Measurements from ENCODE around the gene RPS6KA5. TPM values are rescaled to one million over a fixed set of nuclear protein-coding genes. Genes with fewer than 3 reads are reported as not detected.

The RPS6KA5 gene
- total RNA-seq, 1 experiment from 2014 or later, result 3.8 TPM

GRCh38 chr14:91040545-91040944 is 19.9 kb downstream of the RPS6KA5 start:
- H3K4me1 Mint-ChIP-seq, result peaks cover 4 to 7% of the 10 kb centered on the region in 2 experiments; a peak in 2 of 4 replicates
- no peak overlapping the region for H3T11ph ChIP-seq (ENCODE audit: low read length)
- no peak overlapping the region for H4K5ac ChIP-seq (ENCODE audit: insufficient read length, low read depth, low read length)
- H3K27ac ChIP-seq (ENCODE audit: insufficient read length, low read depth, low read length), result no peak overlapping the region
- no peak overlapping the region for H3K18ac ChIP-seq (ENCODE audit: insufficient read length, low read depth, low read length)
- no peak overlapping the region for H4K8ac ChIP-seq (replicated peaks; ENCODE audit: insufficient read length, low read depth, low read length)
- no peak overlapping the region for H2BK15ac ChIP-seq (ENCODE audit: low read depth, low read length)
- no peak overlapping the region for H2BK120ac ChIP-seq (ENCODE audit: low read depth, low read length, poor library complexity, severe bottlenecking)
- no peak overlapping the region for H2BK12ac ChIP-seq (ENCODE audit: insufficient read length, low read depth, low read length)
- no peak overlapping the region for H3K4me2 ChIP-seq (ENCODE audit: insufficient read depth, insufficient read length, low read length)
- no peak overlapping the region for H2BK20ac ChIP-seq (ENCODE audit: low read depth, low read length, poor library complexity, severe bottlenecking)
- no peaks in the 10 kb centered on the region for H3K79me2 ChIP-seq (ENCODE audit: insufficient read depth, low read length)
- H3K27me3 Mint-ChIP-seq (ENCODE audit: low read depth), result no peaks in the 10 kb centered on the region; the same call in 1 of the 2 replicates
- H3K27ac Mint-ChIP-seq, result no peak overlapping the region
- H3K9me3 ChIP-seq (ENCODE audit: control insufficient read depth, low read depth, low read length), result no peaks in the 10 kb centered on the region
- no CpG with 5 or more reads among the region's 1 CpG for WGBS (ENCODE audit: extremely low coverage, insufficient read length, low lambda C conversion rate)
- no peak overlapping the region for H3K14ac ChIP-seq (ENCODE audit: insufficient read depth, low read length)
- H3K4me3 Mint-ChIP-seq, result no peak overlapping the region
- no peak overlapping the region for H3K56ac ChIP-seq (ENCODE audit: insufficient read length, low read depth, low read length)
- no peaks in the 10 kb centered on the region for H3K23me2 ChIP-seq (ENCODE audit: insufficient read length, low read depth, low read length, poor library complexity, severe bottlenecking)
- H3K36me3 Mint-ChIP-seq (ENCODE audit: insufficient read depth in 1 of 3, low read depth in 3 of 3), result no peaks in the 10 kb centered on the region; a peak in 1 of 7 replicates
- no peak overlapping the region for H3K4ac ChIP-seq (ENCODE audit: low read depth, low read length)
- no peak overlapping the region for H2AK5ac ChIP-seq (ENCODE audit: insufficient read length, low read length)
- no peak overlapping the region for H4K91ac ChIP-seq (ENCODE audit: insufficient read length, low read depth, low read length)
- no peaks in the 10 kb centered on the region for H4K20me1 ChIP-seq (ENCODE audit: control insufficient read depth, insufficient read depth, insufficient read length)
- H3K23ac ChIP-seq (ENCODE audit: insufficient read length, low read depth, low read length), result no peak overlapping the region
- H3K27me3 ChIP-seq (ENCODE audit: insufficient read depth, low read length), result no peaks in the 10 kb centered on the region
- H2BK5ac ChIP-seq (ENCODE audit: insufficient read length, low read length), result no peak overlapping the region
- no peaks in the 10 kb centered on the region for H3K79me1 ChIP-seq (ENCODE audit: insufficient read depth, low read depth, low read length, poor library complexity, severe bottlenecking)
- no peak for DNase-seq
- no peaks in the 10 kb centered on the region for H3K4me1 ChIP-seq (ENCODE audit: insufficient read depth, low read length)
- H3K9ac ChIP-seq (ENCODE audit: extremely low read depth, insufficient read length, low read length), result no peak overlapping the region
- no peak overlapping the region for H2AFZ ChIP-seq (ENCODE audit: low read length)
- H3K9me3 Mint-ChIP-seq, result no peaks in the 10 kb centered on the region
- TF ChIP-seq, protein P1, sequence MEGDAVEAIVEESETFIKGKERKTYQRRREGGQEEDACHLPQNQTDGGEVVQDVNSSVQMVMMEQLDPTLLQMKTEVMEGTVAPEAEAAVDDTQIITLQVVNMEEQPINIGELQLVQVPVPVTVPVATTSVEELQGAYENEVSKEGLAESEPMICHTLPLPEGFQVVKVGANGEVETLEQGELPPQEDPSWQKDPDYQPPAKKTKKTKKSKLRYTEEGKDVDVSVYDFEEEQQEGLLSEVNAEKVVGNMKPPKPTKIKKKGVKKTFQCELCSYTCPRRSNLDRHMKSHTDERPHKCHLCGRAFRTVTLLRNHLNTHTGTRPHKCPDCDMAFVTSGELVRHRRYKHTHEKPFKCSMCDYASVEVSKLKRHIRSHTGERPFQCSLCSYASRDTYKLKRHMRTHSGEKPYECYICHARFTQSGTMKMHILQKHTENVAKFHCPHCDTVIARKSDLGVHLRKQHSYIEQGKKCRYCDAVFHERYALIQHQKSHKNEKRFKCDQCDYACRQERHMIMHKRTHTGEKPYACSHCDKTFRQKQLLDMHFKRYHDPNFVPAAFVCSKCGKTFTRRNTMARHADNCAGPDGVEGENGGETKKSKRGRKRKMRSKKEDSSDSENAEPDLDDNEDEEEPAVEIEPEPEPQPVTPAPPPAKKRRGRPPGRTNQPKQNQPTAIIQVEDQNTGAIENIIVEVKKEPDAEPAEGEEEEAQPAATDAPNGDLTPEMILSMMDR (conservative IDR thresholded peaks at IDR 0.05), result no peak
